Daoy (cell line): ENCODE measurements around the gene ICA1. TPM values are rescaled to one million over a fixed set of nuclear protein-coding genes. Genes with fewer than 3 reads are reported as not detected.

Experiments
- DNase-seq: peaks from one replicate; pipeline ENCODE4 v3.0.0-alpha.2; 2015; ENCODE audit warnings: low read depth
- total RNA-seq: library from RNA; depleted of rRNA; stranded (reverse); fragments of >200 nt; shearing (Covaris generic); gene quantifications from 2 replicates; pipeline ENCODE4 v1.2.3, GENCODE V29; 2014

ICA1 gene
- total RNA-seq, 1 experiment from 2014 or later = 18.1 TPM

DNA sequence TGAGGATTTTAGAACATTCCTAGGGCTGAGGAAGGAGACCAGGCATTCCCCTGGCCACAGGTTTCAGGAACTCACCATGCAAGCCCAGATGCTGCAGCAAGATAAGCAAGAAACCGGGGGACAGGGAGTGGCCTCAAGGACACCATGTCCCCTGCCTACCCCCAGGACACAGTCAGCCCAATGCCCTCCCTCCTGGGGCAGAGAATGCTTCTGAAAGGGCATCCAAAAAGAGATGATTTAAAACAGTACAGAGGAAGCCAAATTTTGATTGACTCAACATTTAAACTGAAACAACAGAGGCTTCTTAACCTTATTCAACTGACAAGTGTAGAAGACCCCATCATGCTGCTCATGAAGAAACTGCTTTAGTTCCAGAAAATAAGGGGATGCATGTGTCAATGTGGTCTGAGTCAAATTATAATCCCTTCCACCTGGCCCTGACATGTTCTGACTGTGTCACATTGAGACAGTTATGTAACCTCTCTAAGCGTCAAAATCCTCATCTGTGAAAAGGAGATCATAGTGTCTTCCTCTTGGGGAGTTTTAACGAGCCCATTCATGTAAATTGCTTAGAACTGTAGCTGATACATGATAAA, 60.0 kb downstream of the ICA1 start:
- no peak for DNase-seq

DNA sequence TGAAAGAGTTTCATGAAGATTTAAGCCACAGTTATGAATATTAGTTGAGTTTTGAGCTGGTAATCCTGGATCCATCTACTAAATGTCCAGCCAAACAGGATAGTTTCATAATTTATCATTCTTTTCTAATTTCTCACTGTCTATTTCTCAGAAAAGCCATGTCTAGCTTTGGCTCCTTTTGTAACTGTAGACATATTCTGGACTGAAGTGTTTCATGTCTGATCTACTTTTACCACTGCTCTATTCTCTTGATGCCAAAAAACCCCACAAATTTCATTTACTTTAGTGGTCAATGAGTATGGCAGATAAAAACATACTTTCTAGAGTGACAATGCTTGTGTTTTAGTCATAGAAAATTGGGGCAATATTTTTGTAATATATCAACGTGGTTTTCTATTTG, 61.2 kb downstream of the ICA1 start:
- no peak for DNase-seq

DNA sequence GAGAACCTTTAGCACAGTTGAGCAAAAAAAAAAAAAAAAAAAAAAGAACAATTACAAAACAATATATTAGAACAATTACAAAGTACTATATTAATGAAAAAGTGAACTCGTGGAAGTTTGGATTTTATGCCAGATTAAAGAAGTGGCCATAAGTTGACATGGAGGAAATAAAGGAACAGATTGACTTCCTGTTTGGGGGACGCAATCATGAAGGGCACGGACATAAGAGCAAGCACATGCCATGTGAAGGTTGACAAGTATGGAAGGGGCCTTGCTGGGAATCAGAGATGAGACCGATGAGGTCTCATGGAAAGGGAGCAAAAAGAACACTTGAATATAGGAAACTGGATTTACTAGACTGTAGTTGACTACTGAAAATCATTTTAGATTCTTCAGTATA, 61.7 kb downstream of the ICA1 start:
- no peak for DNase-seq

DNA sequence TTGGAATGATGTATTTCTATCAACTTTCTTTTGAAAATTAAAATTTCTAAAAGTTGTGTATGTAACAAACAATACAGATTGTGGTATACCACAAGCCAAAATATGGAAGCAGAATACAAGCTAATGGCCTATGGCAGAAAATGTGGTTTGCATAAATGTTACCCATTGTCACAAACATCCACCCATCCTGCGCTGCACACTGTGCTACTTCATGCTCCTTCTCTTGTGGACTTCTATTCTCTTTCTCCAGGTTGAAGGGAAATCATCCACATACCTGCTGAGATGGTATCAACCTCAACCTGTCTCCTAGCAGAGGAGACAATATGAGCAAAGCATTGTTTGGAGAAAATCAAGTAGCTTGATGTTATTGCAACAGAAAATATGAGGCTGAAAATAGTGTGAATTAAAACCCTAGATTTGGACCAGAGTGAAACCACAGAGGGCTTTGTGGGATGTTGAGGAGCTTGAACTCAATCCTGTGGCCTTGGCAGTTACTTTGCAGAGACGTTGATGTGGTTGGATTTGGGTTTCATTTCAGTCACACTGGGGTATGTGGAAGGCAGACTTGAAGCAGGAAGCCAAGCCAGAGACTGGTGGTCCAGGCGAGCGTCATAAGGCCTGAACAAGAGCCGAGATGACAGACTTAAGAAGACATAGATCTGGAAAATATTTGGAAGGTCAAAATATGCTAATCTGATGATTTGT, 63.8 kb downstream of the ICA1 start:
- no peak for DNase-seq

DNA sequence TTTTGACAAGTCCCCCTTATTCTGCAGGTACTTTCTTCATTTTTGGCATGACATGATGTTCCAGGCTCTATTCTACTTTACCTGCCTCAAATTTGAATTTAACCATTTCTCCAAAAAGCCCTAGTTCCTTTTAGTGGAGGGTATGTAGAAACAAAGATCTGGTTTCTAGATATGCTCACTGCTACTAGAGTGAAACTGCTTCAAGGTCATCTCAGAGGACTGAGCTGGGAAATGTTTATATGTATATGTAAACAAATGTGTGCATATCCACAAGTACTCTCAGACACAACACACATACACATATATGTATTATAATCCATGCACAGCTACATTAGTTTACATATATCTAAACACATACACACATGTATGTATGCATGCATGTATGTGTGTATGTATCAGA, 69.1 kb downstream of the ICA1 start:
- DNase-seq = no peak

DNA sequence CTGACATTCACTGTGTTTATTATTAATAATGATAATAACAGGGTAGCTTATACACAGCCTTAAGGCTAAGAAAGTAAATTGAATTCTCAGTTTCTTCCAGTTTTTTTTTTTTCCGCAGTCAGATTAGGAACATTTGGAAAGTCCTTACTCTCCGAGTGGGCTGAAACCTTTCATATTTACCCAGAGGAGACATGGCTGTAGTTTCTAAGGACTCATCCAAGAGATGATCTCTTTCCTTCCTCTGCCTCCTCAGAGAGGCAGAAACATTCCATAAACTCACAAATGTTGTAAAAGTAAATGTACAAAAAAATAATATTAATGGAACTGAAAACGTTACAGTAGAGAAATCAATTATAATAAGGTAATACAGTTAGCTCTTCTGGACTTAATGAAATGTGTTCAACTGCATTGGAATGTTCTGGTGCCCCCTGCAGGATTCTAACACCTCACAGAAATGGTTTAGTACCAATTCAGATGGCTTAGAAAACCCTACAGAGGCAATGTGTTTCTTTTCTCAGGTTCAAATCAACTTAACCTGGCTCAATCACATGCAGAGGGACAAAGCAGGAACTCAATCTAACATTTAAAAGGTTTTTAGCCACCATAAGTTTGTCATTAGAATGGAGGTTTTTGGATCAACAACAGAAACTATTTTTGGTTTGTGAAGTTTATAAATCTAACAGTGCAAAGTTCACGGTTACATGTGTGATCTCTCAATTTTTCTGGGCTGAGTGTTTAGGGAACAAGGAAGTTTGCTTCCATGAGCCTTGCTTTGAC, 71.7 kb downstream of the ICA1 start:
- peak; percentile 39 for DNase-seq

DNA sequence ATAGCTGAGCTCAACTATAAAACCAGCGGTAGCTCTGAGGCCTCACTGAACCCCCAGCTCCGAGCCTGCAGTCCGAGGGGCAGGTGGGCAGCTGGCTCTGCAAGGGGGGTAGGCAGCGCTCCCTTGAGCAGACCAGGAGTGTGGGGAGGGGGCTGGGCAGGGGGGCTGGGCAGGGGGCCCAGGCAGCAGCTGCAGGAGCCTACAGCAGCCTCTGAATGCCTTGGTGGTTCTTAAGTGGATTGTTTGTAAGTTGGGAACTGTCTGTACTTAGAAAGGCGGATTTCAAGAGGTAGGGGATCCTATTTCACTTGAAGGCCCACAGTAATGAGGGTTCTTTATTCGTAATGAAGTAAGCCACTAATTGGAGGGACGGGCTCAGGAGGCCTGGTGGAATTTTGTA, 72.3 kb downstream of the ICA1 start:
- DNase-seq = no peak

DNA sequence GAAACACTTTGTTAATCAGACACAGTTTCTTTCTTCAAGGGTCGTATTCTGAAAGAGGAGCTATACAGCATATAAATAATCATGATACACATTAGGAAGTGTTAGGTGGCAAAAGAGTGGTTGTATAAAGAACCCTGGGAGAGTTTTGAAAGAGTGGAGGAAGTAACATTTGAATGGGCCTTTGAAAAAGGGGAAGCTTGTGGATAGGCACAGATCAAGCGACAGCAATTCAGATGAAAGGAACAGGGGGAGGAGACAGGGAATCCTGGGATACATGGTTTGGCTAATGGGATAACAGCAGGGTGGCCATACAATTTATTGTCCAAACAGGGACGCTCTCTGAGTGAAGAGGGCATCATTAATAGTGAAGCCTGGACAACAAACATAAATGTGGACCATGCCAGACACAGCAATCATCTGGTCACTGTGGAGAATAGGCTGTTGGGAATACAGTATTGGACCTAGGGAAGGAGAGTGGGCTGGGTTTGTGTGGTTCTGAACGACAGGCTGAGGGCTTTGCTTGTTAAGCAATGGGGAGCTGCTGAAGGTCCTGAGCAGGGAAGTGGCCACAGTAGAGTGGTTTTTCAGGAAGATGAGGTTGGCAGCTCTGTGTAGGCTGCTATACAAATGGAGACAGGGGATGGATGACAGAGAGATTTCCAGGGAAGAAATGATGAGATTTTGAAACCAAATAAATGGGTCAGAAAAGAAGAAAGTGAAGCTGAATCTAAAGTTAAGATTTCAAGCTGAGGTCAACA, 75.9 kb downstream of the ICA1 start:
- no peak for DNase-seq

DNA sequence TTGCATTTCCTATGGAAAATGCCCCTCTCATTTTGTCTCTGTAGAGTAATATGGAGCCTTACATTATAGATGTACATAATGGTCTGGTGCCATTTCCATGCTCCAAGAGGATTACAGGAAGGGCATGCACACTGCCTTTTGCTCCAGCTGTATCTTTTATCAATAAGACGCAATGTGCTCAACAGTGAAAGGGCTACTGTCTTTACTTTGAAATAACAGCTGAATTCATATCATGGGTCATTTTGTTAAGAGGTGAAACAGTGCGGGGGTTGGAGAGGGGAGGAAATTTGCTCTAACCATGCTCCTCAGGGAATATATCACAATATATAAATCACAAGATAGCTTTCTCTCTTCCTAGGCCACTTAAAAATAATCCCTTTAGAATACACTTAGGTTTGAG, 77.7 kb downstream of the ICA1 start:
- DNase-seq = no peak

DNA sequence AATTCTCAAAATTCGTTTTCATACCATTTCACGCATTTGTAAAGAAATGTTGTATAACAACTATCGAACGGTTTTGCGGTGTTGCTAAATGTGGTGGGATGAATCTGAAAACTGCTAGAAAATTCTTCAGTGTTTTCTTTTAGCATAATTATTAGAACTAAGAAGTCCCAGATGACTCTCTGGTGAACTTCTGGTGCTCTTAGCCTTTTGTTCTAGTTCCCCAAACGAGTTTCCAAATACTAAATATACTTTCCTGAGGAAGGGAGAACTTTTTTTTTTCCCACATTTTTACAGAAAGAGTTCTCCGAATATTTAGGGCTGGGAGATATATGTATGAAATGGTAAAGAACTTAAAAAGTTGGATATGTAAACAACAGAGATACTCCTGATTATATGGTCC, 82.5 kb downstream of the ICA1 start:
- no peak for DNase-seq

DNA sequence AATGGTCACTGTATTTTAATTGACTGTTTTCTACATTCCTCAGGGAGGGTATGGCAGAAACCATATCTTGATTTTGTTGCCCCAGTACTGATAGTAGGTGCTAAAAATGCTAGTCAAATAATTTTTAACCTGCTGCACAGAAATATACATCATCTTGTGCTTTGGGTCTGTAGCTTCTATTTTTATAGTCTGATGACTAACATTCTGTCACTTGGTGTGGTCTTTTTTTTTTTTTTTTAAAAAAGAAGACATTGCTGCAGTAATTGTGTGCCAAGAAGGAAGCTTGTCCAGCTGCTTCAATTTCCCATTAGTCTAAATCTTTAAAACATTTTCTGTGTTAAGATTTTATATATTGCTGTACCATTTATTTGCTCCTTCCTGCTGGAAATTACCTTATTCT, 83.6 kb downstream of the ICA1 start:
- DNase-seq = no peak

DNA sequence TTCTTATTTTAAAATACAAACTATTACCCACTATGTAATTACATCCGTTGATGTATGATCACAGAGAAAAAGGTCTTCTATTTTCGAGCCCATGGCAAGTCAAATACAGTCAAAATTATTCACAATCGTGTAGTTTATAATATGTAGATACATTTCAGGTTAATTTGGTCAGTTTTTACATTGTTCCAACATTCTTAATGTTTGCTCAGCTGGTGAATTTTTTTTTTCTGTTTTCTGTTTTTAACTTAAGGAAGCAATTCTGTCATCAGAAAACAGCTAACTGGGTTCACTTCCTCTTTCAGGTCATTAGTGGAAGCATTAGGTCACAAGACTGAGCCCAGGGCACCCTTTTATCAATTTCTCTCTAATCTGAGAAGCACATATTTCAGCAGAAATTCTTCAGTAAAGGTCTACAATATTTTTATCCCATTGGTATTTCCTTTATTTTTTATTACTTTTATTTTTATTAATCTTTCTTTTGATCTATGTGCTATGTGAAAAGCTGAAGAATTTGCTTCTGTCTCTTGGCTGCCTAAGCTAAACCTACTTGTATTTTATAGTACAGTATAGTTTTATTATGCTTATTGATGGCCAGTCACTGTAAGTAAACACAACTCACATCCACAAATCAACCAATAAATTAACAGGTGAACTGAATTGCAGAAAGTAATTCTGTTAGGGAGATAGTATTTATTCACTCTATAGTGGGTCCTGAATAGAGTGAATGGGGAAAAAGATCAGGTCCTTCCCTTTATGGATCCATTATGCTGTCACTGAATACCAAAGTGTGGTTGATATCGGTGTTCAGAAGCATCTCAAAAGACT, 84.6 kb downstream of the ICA1 start:
- DNase-seq = no peak

DNA sequence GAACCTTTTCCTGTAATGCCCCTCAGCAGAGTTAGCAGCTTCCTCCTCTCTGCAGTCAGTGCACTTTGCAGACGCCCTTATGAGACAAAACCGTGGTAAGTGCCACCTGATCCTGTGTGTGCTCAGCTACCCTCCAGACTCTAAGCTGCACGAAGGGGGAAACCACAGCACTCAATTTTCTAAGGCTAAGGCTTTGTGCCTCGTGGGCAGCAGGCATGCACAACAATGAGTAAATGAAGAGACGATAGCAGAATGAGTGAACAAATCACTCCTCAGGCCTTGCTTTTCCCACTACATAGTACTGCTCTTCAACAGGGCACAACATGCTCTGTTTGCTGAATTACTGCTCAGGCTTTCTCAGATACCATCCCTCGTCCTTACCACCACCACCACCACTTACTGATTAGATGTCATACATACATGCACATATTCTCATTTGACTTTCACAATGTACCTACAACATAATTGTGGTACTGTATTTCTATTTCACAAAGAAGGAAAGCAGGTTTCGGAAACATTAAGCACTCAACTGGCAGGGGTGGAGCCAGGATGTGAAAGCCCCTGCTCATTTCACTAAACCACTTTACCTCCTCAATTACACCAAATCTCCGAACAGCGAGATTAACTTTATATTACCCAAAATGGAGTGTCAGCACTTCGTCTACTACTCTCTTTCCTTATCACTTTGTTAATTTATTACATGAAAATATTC, 85.4 kb downstream of the ICA1 start:
- peak; percentile 5 for DNase-seq

DNA sequence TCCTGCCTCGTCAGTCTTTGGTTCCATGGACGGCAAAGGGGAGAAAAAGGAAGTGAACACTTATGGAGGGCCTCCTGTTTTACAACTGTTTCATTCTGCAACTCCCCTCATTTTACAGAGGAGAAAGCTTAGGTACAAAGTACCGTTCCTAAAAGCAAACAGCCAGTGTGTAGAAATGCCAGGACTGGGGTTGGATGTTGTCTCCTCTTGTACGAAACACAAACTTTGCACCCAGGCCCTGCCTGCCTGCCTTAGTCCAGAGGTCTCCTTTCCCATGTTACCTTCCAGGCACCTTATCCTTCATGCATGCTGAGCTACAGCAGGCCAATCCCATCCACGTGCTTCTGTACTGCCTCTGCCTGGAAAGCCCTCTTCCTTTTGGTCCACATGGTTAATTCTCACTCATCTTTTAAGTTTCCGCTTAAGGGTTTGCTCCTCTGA, 86.0 kb downstream of the ICA1 start:
- DNase-seq = no peak

DNA sequence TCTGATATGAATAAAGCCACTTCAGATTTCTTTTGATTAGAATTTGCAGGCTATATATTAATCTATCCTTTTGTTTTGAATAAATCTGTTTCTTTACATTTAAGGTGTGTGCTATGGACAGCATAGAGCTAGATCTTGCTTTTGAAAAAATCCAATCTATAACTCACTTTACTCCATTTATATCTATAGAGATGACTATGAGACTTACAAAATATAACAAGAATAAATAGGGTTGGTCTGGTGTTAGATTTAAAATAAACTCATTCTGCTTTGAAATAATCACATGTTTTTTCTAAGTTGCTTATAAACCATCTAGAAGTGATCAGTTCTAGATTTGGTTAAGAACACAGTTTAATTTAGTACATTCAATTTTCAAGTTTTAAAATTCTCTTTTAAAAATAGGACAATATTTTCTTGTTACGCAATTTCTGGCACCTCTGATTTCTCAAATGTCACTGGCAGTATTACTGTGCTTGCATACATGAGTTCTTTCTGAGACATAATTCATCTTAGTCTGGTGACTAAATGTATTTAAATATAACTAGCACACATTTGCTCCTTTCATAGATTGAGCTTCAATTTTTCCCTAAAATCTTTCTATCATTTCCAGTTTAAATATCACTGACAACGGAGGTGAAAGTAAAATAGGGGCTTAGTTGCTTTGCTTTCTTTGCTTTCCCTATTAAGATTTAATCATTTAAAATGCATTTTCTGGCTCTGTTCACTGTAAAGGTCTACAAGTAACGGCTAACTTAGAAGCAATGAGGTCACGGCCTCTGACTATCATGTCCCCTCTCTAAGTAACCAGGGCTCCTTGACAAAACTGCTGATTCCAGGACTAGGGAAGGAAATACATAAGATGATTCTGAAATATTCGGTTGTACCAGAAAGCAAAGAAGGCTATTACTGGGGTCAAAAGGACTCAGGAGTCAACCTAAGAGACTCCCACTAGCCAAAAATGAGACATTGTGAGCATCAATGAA, 89.3 kb downstream of the ICA1 start:
- DNase-seq = no peak

DNA sequence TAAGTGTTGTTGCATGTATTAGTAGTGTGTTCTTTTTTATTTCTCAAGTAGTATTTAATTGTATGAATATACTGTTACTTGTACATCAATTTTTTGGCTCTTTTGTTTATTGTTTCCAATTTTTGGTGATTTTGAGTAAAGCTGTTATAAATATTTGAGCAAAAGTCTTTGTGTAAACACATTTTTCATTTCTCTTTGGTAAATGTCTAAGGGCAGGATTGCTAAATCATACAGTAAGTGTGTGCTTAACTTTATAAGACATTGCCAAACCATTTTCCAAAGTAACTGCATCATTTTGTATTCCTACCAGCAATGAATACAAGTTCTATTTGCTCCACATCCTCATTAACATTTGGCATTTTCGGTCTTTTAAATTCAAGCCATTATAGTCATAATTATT, 92.8 kb downstream of the ICA1 start:
- DNase-seq = no peak

DNA sequence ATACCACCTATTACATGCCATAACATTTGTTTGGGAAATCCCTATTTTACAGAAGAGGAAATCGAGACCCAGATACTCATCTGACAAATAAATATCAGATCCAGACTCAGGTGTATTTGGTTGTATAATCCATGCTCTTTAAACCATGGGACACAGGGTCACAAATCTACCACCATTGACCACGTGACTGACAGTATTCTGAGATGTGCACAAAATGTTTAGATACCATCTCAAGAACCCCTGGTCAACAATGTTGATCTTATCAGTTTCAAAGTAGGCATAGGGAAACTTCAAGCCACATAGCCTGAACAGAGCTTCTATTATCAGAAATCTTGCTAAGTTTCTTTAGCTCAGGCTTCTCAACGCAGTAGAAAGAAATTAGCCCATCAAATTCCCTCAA, 93.6 kb downstream of the ICA1 start:
- no peak for DNase-seq

DNA sequence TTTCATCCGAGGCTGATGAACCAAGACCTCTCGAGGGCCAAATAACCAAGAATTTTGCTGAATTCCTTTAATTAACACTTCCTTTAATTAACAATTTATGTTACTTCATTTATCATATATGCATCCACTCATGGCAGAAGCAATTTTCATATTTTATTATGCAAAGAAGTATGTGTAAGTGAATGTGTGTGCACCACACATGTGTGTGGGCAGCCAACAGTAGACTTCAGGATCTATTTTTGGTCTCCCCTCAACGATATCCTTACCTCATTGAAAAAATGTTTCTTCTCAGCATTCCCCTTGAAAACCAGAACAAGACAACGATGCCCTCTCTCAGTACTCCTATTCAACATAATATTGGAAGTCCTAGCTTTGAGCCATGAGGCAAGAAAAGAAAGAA, 96.8 kb downstream of the ICA1 start:
- no peak for DNase-seq

DNA sequence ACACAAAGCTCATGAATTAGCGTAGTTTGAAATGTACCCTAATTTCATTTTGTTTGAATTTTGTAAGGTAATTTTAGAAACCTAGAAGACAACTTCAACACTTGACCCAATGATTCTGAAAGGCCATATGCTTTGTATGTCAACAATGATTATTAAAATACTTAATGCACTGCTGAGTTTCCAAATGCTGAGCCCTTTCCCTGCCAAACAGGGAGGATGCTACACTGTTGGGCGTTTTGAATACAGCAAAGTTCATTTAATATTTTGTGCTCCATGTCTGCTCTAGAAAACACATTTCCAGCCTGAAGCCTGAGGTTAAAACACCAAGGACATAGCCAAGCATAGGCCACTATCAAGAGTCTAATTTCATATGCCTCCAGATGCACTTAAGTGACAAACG, 99.8 kb downstream of the ICA1 start:
- DNase-seq = no peak
